GM21447 (cell line): ENCODE results near the gene MYH6.
"Not testable (repeated sequence)": the region's sequence is repeated elsewhere in the genome, so short reads cannot be mapped to it uniquely, and the experiment has no call there.

ENCODE experiments used
- ATAC-seq: cut with Tn5 transposase; IDR thresholded peaks from one replicate; pipeline ENCODE4 v1.9.1; 2021; ENCODE audit not compliant: unreplicated experiment

Gene MYH6

DNA sequence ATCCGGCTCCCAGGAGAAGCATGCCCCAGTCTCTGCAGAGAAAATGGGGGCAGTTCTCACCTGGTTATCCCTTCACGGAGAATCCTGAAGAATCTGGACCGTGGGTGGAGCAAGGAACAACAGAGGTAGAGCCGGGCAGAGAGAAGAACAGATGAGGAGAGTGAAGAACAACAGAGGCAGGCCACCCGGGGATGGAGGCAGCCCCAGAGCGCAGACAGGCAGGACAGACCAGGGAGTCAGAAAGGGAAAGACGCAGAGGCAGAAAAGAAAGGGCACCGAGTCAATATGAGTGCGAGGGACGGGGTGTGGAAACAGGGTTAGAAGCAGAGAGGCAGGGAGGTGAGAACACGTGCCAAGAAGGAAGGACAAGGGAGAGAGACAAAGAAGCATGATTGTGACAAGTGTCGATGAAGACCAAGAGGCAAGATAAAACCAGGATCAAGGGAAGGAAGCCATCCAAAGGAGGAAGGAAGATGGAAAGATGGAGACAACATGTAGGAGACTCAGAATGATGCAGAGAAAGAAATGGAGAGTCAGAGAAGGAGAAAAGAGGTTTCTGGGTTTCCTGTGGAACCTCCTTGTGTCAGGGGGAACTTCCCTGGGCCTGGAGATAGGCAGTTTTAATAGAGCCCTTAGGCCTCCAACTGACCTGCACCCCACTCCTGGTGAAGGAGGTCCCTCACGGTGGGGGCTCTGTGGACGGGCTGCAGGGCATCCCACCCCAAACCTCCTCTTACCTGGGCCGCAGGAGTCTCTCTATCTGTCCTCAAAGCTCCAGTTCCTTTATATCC lies at the start of gene MYH6:
Gene MYH6, minus strand, starts transcription at position 758 of the 791 bp plus-strand sequence. CDS start 1,050 bp downstream, outside the sequence.
- ATAC-seq: no peak

DNA sequence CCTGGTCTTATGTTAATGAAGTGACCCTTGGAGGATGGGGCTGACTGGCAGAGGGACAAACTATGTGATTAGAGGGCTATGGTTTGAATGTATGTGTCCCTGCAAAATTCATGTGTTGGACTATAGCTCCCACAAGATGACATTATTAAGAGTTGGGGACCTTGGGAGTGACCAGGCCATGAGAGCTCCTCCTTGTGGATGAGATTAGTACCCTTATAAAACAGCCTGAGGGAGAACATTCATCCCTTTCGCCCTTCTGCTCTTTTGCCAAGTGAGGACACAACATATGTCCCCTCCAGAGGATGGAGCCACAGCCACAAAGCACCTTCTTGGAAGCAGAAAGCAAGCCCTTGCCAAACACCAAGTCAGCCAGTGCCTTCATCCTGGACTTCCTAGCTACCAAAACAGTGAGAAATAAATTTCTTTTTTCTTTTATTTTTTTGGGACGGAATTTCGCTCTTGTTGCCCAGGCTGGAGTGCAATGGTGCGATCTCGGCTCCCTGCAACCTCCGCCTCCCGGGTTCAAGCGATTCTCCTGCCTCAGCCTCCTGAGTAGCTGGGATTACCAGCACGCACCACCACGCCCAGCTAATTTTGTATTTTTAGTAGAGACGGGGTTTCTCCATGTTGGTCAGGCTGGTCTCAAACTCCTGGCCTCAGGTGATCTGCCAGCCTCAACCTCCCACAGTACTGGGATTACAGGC lies 49.0 kb upstream of the MYH6 start:
- not testable (repeated sequence) for ATAC-seq

DNA sequence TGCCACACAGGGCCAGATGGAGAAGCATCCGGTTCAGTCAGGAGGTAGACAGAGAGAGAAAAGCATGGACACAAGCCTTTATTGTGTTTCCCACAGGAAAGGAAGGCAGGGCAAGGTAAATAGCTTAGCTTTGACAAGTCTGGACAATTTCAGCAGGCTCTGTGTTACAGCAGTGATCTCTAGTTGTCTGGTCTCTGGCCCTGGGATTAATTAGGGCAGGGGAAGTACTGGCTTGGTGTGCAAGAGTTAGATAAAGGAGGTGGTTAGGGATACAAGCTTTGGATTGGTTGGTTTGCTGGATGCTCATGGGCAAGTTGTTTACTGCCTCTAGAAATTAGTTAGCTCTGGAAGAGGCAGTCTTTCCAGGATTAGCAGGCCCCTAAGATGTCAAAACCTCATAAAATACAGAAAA lies 46.4 kb upstream of the MYH6 start:
- no peak for ATAC-seq

DNA sequence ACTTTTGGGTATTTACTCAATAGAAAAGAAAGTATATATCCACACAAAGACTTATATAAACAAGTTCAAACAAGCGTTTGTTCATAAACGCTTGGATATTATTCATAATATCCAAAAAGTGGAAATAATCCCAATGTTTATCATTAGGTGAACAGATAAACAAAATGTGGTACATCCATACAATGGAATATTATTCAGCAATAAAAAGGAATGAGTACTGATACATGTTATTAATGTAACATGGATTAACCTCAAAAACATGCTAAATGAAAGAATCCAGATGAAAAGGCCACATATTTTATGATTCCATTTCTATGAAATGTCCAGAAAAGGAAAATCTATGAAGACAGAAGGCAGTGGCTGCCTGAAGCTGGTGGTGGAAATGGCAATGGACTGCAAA lies 44.2 kb upstream of the MYH6 start:
- ATAC-seq: no peak

DNA sequence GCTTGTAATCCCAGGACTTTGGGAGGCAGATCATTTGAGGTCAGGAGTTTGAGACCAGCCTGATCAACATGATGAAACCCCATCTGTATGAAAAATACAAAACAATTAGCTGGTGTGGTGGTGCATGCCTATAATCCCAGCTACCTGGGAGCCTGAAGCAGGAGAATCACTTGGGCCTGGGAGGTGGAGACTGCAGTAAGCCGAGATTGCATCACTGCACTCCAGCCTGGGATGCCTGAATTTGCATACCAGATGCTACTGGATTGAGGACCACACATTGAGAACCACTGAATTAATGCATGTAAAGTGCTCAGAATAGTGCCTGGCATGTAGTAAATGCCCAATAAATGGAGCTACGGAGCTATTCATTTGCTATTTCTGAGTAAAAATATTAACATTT lies 42.3 kb upstream of the MYH6 start:
- no peak for ATAC-seq

DNA sequence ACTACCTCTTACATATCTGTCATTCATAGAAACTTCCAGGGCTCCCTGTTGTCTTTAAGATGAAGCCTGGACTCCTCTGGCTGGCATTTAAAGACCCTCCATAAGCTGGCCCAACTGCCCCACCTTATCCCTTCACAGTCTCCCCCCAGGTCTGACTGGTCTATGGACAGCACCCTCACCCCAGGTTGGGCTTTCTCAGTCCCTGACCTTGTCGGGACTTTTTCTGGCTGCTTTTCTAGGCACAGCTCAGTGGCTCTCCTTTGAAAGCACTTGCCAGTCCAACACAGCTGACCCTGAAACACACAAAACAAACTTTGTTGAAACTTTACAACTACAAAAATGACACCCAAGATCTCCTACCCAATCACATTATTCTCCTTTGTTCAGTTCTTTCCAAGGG lies 41.2 kb upstream of the MYH6 start:
- no peak for ATAC-seq

DNA sequence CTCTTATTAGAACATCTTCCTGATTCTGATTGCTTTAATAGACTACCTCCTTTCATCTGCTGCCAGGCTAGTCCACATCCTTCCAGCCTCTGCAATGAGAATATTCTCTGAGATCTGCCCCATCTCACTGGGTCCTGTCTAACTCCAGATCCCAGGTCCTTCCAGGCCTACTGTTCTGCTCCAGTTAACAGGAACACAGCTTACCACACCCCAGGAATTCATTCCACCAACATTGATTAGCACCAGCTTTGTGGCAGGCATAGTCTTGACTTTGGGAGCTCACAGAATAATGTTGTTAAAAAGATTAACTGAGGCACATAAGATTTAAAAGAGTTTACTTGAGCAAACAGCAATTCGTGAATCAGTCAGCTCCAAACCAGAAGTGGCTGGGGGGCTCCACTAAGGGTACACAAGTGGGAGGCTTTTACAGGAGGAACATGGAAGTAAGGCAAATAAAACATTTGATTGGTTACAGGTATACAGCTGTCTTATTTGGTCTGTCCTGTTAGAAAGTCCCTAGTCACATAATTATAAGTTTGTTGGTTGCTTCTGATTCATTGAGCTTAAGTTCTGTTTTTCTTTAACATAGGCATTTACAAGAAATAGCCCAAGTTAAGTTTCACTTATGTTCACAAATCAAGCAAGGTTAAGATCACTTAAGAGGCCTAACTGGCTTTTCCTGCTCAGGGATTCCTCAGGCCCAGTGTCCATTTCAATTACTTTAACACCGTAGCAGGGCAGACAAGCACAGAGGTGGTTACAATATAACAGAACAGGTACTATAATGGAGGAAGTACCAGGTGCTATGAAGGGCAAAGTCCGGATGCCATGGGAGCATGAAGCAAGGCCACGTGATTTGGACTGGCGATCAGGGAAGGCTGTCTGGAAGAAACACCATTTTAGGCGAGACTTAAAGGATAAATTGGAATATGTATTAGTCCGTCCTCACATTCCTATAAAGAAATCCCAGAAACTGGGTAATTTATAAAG lies 39.6 kb upstream of the MYH6 start:
- ATAC-seq: no peak

DNA sequence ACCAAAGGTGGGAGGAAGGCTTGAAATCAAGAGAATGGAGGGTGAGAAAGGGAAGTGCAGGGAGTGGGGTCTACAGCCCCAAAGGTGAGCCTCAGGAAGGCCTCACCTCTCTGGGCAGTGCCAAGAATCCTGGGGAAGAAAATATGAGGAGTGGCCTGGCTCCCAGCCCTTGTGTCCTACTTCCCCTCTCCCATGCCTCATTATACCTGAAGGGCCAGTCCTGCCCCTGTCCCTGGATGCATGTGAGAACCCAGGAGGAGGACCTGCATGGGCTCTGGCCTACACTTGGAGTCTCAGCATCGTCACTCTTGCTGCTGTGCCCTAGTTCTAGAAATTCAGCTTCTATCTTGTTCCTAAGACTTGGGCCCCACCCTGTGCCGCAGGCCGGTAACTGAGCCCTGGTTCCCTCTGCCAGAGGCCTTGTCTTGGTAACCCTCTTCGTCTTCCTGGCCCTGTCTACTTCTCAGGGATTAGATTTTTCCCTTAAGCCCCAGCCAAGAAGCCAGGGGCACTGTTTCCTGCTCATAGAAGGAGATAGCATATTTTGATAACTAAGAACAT lies 38.3 kb upstream of the MYH6 start:
- no peak for ATAC-seq

DNA sequence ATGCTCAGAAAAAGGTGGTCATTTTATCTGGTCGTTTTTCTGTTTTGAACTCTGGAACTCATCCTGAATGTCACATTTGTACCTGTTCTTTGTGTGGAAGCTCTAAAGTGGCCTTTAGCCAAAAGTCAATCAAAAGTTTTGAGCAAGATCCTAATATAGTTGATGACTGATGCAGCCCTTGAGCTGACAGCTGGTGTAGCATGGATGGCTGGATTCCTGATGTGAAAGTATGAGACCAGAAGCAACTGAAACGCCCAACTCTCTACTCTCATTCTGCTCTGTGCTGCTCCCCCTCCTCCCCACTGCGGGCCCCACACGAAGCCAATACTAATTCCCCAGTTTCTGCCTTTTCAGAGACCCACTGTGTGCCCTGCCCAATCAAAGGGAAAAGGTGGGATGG lies 37.7 kb upstream of the MYH6 start:
- ATAC-seq: no peak

DNA sequence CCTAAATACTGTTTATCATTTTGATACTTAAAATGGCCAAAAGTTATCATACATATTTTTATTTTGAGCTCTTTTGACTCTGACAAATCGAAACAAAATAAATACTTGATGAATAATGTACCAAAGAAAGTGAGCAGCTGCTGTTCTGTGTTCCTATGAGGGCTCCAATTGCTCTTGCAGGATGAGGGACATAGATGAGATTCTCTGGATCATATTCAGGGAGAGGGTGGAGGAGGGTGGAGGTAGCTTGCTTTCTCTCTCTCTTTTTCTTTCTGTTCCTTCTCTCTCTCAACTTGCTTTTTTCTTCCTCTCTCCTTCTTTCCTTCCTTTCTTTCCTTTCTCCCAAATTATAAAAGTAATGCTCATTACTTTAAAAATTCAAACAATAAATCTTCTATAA lies 36.2 kb upstream of the MYH6 start:
- ATAC-seq: no peak

DNA sequence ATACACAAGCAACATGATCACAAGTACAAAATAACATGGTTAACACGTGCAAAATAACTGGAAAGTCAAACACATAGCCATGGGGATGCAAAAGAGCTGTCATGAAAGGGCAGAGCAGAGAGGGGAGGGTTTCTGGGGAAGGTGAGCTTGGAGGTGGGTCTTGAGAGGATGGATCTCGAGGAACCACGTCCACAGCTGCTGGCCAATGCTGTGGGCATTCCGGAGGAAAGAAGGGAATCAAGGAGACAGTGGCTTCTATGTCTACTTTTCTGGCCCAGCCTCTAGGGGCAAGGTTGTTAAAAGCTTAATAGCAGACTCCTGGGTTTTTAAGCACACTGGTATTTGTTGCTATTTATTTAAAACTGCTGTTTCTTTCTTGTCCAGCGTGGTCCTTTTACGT lies 35.8 kb upstream of the MYH6 start:
- ATAC-seq: no peak

DNA sequence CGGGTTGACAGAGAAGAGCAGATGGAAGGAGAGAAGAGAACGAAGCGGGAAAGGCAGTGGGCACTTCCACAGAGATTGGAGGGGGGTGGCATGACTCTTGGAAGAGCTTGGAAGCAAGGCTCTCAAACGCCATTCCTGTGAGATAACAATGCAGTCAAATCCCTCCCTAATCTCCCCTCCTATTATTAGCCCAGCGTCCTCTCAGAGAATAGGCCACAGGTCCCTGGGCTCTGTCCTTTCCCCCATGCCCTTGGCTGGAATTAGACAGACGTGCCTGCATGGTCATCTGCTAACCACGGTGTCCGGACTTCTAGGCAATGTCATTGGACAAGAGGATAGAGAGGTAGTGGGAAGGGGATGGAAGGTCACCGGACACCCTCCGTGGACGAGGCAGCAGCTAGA lies 35.3 kb upstream of the MYH6 start:
- ATAC-seq: no peak

DNA sequence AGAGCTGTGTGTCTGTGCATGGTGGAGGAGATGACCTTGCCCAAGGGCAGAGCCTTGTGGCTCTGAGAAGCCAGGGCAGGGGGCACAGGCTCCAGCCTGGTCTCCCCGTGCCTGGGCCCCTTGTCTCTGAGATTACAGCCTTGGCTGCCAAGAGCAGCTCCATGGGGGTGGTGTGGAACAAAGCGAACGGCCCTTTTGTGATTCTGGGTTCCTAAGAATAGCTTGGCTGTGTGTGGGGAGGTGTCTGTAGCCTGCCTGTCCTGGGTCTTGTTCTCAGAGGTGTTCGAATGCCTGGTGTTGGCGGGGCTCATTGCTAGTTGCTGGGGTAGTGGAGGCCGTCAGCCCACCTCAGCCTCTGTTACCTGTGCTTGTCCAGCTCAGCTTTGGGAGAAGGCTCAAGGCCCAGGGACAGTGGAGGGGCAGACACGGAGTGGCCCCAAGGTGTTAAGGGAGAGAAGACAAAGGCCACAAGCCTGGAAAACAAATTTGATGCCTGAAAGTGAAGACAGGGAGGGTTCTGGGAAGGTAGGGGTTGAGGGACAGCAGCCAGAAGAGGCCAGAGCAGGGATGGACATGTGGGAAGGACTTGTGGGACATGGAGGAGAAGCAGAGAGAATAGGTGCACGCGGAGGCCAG lies 34.8 kb upstream of the MYH6 start:
- no peak for ATAC-seq

DNA sequence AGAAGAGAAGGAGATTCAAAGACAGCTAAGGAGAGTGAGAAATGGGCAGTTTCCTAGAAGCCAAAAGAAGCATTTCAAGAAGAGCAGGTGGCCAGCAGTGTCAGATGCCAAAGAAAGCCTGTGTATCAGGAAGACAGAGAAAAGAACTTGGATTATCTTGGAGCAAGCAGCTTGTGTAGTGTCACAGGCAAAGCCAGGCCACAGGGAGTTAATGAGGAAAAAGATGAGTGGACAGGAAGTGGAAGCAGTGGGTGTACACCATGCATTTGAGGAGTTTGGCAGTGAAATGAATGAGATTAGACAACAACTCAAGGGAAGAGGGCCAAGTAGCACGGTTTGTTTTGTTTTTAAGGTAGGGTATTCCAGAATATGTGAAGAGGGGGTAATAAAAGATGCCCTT lies 33.0 kb upstream of the MYH6 start:
- ATAC-seq: no peak

DNA sequence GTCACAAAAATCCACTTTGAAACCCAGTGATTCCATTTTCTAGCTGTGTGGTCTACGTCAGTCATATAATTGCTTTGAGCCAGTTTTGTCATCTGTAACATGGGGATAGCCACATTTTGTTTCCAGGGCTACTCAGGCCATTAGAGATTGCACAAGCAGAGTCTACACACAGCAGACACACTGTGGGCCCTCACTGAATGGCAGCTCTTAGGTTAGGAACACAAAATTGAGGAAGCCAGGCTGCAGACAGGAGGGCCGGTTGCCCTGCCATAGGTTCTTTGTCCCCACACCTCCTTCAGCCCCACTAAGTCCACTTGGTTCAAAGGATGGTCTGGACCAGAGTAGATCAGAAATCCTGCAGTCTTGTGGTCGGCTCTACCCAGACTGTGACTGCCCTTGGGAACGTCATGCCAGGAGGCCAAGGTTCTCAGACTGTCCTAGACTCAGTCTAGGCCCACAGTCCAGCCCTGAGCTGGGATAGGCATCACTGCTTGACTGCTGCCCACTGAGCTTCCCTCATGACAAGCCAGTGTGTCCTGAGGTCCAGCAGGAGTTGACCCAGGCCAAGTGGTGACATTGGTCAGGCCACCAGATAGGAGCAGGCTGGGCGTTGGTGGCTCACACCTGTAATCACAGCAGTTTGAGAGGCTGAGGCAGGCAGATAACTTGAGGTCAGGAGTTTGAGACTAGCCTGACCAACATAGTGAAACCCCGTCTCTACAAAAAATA lies 31.2 kb upstream of the MYH6 start:
- ATAC-seq: no peak

DNA sequence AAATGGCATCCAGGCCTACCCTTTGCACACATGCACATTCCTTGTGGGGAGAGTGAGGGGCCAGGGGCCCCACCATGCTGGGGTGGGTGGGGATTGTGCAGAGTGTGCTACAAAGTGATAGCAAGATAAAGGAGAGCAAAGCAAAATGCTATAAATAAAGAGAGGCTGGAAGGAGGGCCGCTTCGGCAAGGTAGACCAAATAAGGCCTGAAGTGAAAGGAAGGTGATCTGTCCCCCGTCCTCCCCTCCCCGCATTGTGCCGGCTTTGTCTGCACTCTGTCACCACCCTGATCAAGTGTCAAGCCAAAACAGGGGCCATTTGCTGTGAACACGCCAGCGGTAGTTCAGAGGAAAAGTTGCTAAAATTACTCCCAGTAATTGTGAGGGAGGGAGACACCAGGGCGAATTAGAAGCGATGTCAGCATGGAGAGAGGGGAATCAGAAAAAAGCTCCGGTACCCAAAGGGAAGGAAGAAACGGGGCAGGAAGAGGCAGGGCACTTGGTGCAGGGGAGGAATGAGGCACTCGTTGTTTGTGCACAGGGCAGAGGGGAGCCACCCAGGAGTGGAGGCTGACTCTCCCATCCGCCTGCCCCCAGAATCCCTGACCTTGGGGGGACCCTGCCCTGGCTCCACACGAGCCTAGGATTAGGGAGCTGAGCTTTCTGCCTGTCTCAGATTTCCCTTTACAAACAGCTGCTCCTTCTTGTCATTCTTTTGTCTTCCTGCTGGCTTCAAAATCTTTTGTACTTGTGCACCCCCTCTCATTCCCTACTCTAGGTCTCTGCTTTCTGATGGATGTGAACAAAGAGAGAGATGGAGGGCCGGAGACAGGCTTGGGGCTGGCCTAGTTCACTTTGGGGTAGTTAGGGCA lies 30.3 kb upstream of the MYH6 start:
- ATAC-seq: no peak

DNA sequence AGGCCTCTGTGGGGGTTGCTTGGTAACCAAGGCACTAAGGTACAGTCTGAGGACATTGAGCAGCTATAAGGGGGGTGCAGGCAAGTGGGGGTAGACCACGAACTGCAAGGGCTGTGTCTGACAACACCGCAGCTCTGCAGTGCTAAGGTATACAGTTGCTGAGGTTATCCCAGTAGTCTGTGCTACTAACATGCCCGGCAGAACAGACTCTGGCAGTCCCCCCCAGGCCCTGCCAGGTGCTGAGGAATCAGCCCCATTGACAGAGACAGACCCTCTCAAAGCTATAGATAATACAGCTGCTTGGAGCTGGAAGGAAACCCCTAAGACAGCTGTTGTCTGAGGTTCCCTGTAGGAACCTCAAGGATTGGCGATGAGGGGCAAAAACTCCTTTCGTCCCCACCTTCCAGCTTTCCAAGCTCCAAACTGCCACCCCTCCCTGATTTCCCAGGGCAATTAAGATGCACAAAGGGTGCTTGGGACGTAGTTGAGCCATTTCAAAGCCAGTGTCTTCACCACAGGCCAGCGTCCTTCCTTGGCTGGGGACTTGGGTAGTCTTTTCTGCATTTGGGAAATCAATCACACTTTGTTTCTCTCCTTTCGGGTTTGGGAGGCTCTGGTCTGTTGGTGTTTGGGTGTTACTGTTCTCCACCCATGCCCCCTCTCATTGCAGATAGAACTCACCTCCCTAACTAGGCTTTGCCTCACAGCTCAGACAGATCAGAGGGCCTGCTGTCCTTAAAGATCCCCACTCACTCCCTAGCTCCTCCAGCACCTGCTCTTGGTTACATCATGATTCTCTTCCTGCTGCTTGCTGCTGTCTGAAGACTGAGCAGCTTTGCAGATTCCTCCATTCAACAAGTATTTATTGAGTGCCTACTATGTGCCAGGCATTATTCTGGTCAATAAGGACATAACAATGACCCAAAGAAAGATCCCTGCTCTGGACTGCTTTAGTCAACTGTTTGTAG lies 29.3 kb upstream of the MYH6 start:
- no peak for ATAC-seq
